Measurements from ENCODE around the gene CRNN.

Gene CRNN

DNA sequence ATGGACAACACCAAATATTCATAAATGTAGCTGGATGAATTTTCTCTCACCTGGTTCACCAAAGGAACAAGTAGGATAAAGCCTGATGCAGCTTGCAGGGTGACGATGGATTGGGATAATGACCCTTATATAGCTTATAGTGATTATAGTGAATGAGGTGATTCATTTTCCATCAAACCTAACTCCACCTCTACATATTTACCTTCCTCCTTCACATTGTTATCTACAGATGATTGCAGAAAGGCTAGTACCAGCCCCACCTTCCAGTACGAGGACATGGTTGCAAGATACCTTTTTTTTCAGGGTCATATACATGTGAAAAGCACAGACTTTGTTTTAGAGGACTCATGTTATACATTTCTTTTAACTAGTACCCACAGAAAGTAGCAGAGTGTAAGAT is 54.2 kb downstream of the CRNN start, which contains the start of gene FLG2:
FLG2 (minus strand) TSS at position 101 of the 400 bp plus-strand sequence. CDS start 1,122 bp downstream, outside the sequence.
- no peak for TF ChIP-seq JUND (IDR thresholded peaks at IDR 0.05; ENCODE audit: low read depth)
- no peak for DNase-seq (ENCODE audit: low read depth in 1 of 2, low spot score in 1 of 2)
- in situ Hi-C loops (cut with HindIII; ENCODE audit: low pct_unique_long_range_greater_than_20kb, low sequenced_read_pairs) = no loop called here

All from T47D (cell line).